G401 (cell line): ENCODE measurements around the gene EFR3B. TPM values are rescaled to one million over a fixed set of nuclear protein-coding genes. Genes with fewer than 3 reads are reported as not detected.

Experiments
- DNase-seq: peaks from one replicate; pipeline ENCODE4 v3.0.0-alpha.2; 2015; ENCODE audit warnings: low spot score
- in situ Hi-C: cut with HindIII; loops from 2 replicates; pipeline ENCODE4 v1.10.0; 2016; ENCODE audit warnings: low sequenced_read_pairs, mixed read lengths
- total RNA-seq: library from RNA; depleted of rRNA; stranded (reverse); fragments of >200 nt; shearing (Covaris generic); gene quantifications from 2 replicates; pipeline ENCODE4 v1.2.3, GENCODE V29; 2014; rRNA removed

EFR3B gene
- total RNA-seq, 1 experiment from 2014 or later = 0.37 TPM

GRCh38 chr2:25201265-25201664 lies 159.4 kb downstream of the EFR3B start:
- no peak for DNase-seq
- in situ Hi-C loops = no loop called here

GRCh38 chr2:25201794-25202193 lies 159.9 kb downstream of the EFR3B start:
- in situ Hi-C loops = no loop called here
- DNase-seq = no peak

GRCh38 chr2:25202275-25202674 lies 160.4 kb downstream of the EFR3B start:
- DNase-seq = no peak
- in situ Hi-C loops = no loop called here

- DNase-seq = no peak
- in situ Hi-C loops = no loop called here
Observed at GRCh38 chr2:25204190-25204838, 162.4 kb downstream of the EFR3B start.

GRCh38 chr2:25207078-25207545 lies 165.2 kb downstream of the EFR3B start:
- DNase-seq = no peak
- in situ Hi-C loops = no loop called here

Other genes starting within 250 kb of the EFR3B start
- 53.8 and 74.2 TPM in 2 replicates for gene PTRHD1, start 248.7 kb upstream of the EFR3B start, total RNA-seq
- 25.7 and 29.5 TPM in 2 replicates for gene CENPO, start 248.7 kb upstream of the EFR3B start, total RNA-seq
- gene ADCY3, start 121.8 kb upstream of the EFR3B start, total RNA-seq = 20.4 and 22.3 TPM in 2 replicates
- 6.5 and 9.8 TPM in 2 replicates for gene DNAJC27, start 70.1 kb upstream of the EFR3B start, total RNA-seq
- gene POMC, start 126.5 kb downstream of the EFR3B start, total RNA-seq = not detected in 2 replicates